Naive thymus-derived CD4-positive, alpha-beta T cell (primary cell): ENCODE measurements around the gene HJV. TPM values are rescaled to one million over a fixed set of nuclear protein-coding genes. Genes with fewer than 3 reads are reported as not detected.

Experiments
- ATAC-seq: fragments of 150-1000 bp; cut with Tn5 transposase; 2 replicates; pipeline ENCODE4 v1.10.0; 2021; ENCODE audit warnings: mild to moderate bottlenecking, moderate library complexity
- CTCF ChIA-PET: fragments of 350-600 bp; sonication (Branson Sonifier 250); formaldehyde crosslinking; loops from one replicate; lab custom pipeline; 2021; ENCODE audit warnings: antibody characterized with exemption; lab: Charles Lee
- POLR2A ChIA-PET: fragments of 350-600 bp; sonication (Branson Sonifier 250); formaldehyde crosslinking; loops from one replicate; lab custom pipeline; 2021; ENCODE audit warnings: antibody characterized with exemption, inconsistent platforms; lab: Charles Lee
- DNase-seq, 9 donors: peaks; one replicate each; pipeline versions ENCODE4 v3.0.0 to v3.0.0-alpha.2; 2020 to 2022; ENCODE audit warnings: mixed read lengths in 1 of 9
- H3K27ac ChIP-seq: one replicate; pipeline ENCODE4 v1.7.0; 2013; ENCODE audit warnings: mild to moderate bottlenecking, low read depth, low read length, moderate library complexity
- H3K27me3 ChIP-seq, 2 donors: one replicate each; pipeline ENCODE4 v1.7.0; 2013; ENCODE audit warnings: low read length in 2 of 2, mild to moderate bottlenecking in 2 of 2, moderate library complexity in 2 of 2; ENCODE audit not compliant: control insufficient read depth in 2 of 2, insufficient read depth in 2 of 2
- H3K36me3 ChIP-seq, 3 experiments: 1 replicate in 2 of 3; 2 replicates in 1 of 3; pipeline ENCODE4 v1.7.0; 2013; ENCODE audit warnings: low read length in 3 of 3, mild to moderate bottlenecking in 3 of 3, moderate library complexity in 1 of 3; ENCODE audit not compliant: insufficient read depth in 3 of 3, control insufficient read depth in 2 of 3
- H3K4me1 ChIP-seq, 2 donors: one replicate each; pipeline ENCODE4 v1.7.0; 2013; ENCODE audit warnings: low read length in 2 of 2, mild to moderate bottlenecking in 2 of 2, moderate library complexity in 1 of 2; ENCODE audit not compliant: control insufficient read depth in 2 of 2, insufficient read depth in 2 of 2
- H3K4me3 ChIP-seq: 2 replicates; pipeline ENCODE4 v1.7.0; 2013; ENCODE audit warnings: mild to moderate bottlenecking, low read length
- H3K9me3 ChIP-seq, 3 experiments: 1 replicate in 2 of 3; 2 replicates in 1 of 3; pipeline ENCODE4 v1.7.0; 2013; ENCODE audit warnings: low read length in 3 of 3; ENCODE audit not compliant: control insufficient read depth in 2 of 3
- H3K27ac Mint-ChIP-seq, 9 donors: one replicate each; pipeline ENCODE4 v1.8.0; 2020 to 2022; ENCODE audit warnings: mixed read lengths in 9 of 9, mild to moderate bottlenecking in 8 of 9, moderate library complexity in 5 of 9, inconsistent platforms in 2 of 9
- H3K27me3 Mint-ChIP-seq, 5 donors: one replicate each; pipeline ENCODE4 v1.8.0; 2021 to 2022; ENCODE audit warnings: mixed read lengths in 5 of 5, mild to moderate bottlenecking in 1 of 5
- H3K36me3 Mint-ChIP-seq, 5 donors: one replicate each; pipeline ENCODE4 v1.8.0; 2020 to 2022; ENCODE audit warnings: mixed read lengths in 5 of 5, mild to moderate bottlenecking in 3 of 5, inconsistent platforms in 1 of 5
- H3K4me1 Mint-ChIP-seq, 7 donors: one replicate each; pipeline ENCODE4 v1.8.0; 2020 to 2022; ENCODE audit warnings: mixed read lengths in 7 of 7, mild to moderate bottlenecking in 3 of 7, inconsistent platforms in 1 of 7
- H3K4me3 Mint-ChIP-seq, 10 donors: one replicate each; pipeline ENCODE4 v1.8.0; 2020 to 2022; ENCODE audit warnings: mild to moderate bottlenecking in 10 of 10, mixed read lengths in 10 of 10, moderate library complexity in 6 of 10, inconsistent platforms in 2 of 10
- H3K9me3 Mint-ChIP-seq, 11 donors: one replicate each; pipeline ENCODE4 v1.8.0; 2020 to 2022; ENCODE audit warnings: mixed read lengths in 11 of 11, mild to moderate bottlenecking in 4 of 11, inconsistent platforms in 1 of 11, moderate library complexity in 1 of 11
- intact Hi-C, 2 donors: fragments of 100-400 bp; cut with micrococcal nuclease; formaldehyde crosslinking; loops; one replicate each; pipeline ENCODE4 v1.15.1; 2023
- polyA plus RNA-seq, 2 donors: library from polyadenylated mRNA; unstranded; fragments of 300-500 nt; fragmentation: Illumina TruSeq; gene quantifications; one replicate each; pipeline ENCODE4 v1.2.3, GENCODE V29; 2021
- total RNA-seq, 6 experiments: library from RNA in 5 of 6; stranded (reverse) in 5 of 6; gene quantifications; 1 replicate in 5 of 6; 2 replicates in 1 of 6; pipeline ENCODE4 v1.2.3 and lab custom pipeline; 2021 to 2026

The HJV gene
- total and polyA plus RNA-seq, 7 experiments from 2014 or later = not detected

DNA sequence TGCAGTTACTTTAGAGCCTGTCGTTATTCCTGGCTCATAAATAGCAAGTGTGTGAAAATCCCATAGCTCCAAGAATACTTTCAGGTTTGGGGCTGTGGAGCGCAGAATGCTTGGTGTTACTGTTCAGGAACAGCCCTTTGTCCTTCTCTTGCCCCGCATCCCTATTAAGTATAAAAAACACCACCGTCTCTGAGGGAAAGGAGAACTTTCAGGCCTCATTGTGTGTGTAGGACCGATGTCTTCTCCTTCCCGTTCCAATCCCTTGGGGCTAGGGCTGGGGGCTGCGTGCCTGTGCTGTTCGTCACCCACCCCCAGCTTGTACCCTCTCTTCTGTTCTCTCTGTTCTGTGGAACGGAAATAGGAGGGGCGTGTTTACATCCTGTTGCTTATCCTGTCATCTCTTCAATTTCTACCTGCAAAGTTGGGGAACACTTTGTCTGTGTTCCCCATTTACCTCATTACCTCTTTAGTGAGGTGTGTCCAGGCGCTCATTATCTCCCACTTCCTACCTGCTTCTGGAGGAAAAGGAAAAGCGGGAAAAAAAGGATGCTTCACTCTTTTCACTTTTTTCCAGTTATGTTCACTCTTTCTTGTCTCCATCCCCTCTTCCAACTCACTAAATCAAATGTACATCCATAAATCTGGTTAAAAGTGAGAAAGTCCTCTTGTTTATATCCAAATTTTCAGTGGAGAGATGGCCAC, 24.4 kb downstream of the HJV start:
- Mint-ChIP-seq H3K4me1 (peaks cover 43 to 72% (median 54%) of the 10 kb centered on the region in 7 donors), H3K27me3 (peaks cover 0 to 3% (median 0%) of the 10 kb centered on the region in 5 donors), H3K27ac (peak overlapping the region; percentile 94 to 99 (median 97)), H3K36me3 (peaks cover 31 to 44% (median 43%) of the 10 kb centered on the region in 5 donors), H3K4me3 (peak overlapping the region; percentile 89 to 99 (median 98)), H3K9me3 (peaks cover 0 to 14% (median 0%) of the 10 kb centered on the region in 11 donors)
- ChIA-PET POLR2A (interaction anchor here (0.5 to 35.8 kb wide), 17 partner anchors 8 to 1549 kb away, joined by 3 to 1779 read pairs (median 14); partner anchors contain the start of genes ANKRD34A, HJV, LIX1L and NUDT17), CTCF (interaction anchor here (0.8 to 12.8 kb wide), 9 partner anchors 7 to 152 kb away, joined by 3 to 193 read pairs (median 5); partner anchors contain the start of genes NUDT17 and RBM8A)
- Histone ChIP-seq H3K4me3 (peak overlapping the region; percentile 97), H3K36me3 (peaks cover 36 to 47% (median 37%) of the 10 kb centered on the region in 3 experiments), H3K27ac (peak overlapping the region; percentile 91), H3K4me1 (peaks cover 48% of the 10 kb centered on the region in 2 donors), H3K9me3 (no peaks in the 10 kb centered on the region), H3K27me3 (no peaks in the 10 kb centered on the region)
- DNase-seq (peak in 8 of 9 donors; percentile 57 to 88 (median 84)), ATAC-seq (peak; percentile 70)
- intact Hi-C loops = loop anchor here (1.0 to 5.0 kb wide), 3 partner anchors 10 to 78 kb away; partner anchors contain the start of genes ANKRD34A (in 1 of the 2), PEX11B (in 1 of the 2) and POLR3GL (in 1 of the 2)

DNA sequence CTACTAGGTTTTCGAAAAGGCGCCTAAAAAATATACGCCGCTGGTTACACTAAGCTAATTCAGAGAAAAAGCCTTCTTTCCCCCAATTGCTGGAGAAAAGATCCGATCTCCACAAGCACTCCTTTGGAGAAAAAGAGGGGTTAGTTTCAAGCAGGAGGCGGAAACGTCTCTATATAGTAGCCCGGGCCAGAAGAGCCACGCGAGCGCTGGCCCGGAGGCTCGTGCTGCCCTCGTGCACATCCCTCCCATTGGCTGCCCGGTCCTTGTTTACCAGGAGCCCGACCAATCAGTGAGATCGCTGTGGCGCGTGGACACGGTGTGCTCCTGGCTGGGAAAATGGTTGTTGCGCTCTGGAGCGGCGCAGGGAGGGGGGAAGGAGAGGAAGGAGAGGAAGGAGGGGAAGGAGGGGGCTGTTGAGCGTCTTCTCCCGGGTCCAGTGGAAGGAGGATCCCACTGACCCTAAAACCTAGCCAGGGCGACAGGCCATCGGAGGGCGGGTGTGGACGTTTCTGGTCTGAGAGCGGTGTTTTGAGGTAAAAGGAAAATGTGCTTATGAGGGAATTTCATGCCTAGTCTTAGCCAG, 25.0 kb downstream of the HJV start, which contains the start of gene TXNIP:
TSS of gene TXNIP (minus strand) at position 147 of the 583 bp plus-strand sequence. CDS start 313 bp downstream, outside the sequence.
- intact Hi-C loops = loop anchor here (1.0 to 5.0 kb wide), 7 partner anchors 8 to 78 kb away; partner anchors contain the start of genes ANKRD34A (in 1 of the 2), PEX11B (in 1 of the 2), POLR3GL (in 1 of the 2) and RBM8A (in 1 of the 2)
- H3K4me1 ChIP-seq = peaks cover 41 to 48% of the 10 kb centered on the region in 2 donors
- Mint-ChIP-seq H3K27me3 (peaks cover 0 to 3% (median 0%) of the 10 kb centered on the region in 5 donors), H3K27ac (peak within 1 kb of the TSS; percentile 94 to 99 (median 97)), H3K36me3 (peaks cover 31 to 51% (median 49%) of the 10 kb centered on the region in 5 donors), H3K4me1 (peaks cover 43 to 72% (median 54%) of the 10 kb centered on the region in 7 donors), H3K9me3 (peaks cover 0 to 14% (median 0%) of the 10 kb centered on the region in 11 donors), H3K4me3 (peak within 1 kb of the TSS; percentile 89 to 99 (median 98))
- peak within 1 kb of the TSS; percentile 97 for H3K4me3 ChIP-seq
- POLR2A ChIA-PET = interaction anchor here (0.6 to 35.8 kb wide), 17 partner anchors 8 to 173 kb away, joined by 3 to 1779 read pairs (median 14); partner anchors contain the start of genes ANKRD34A, HJV, LIX1L and NUDT17
- no peaks in the 10 kb centered on the region for H3K9me3 ChIP-seq
- H3K27me3 ChIP-seq = no peaks in the 10 kb centered on the region
- ATAC-seq = peak; percentile 92
- CTCF ChIA-PET = interaction anchor here (0.8 to 12.8 kb wide), 8 partner anchors 8 to 151 kb away, joined by 3 to 193 read pairs (median 4); partner anchors contain the start of genes NUDT17 and RBM8A
- peak within 1 kb of the TSS; percentile 91 for H3K27ac ChIP-seq
- peak; percentile 66 to 97 (median 94) for DNase-seq
- H3K36me3 ChIP-seq = peaks cover 36 to 47% (median 37%) of the 10 kb centered on the region in 3 experiments

DNA sequence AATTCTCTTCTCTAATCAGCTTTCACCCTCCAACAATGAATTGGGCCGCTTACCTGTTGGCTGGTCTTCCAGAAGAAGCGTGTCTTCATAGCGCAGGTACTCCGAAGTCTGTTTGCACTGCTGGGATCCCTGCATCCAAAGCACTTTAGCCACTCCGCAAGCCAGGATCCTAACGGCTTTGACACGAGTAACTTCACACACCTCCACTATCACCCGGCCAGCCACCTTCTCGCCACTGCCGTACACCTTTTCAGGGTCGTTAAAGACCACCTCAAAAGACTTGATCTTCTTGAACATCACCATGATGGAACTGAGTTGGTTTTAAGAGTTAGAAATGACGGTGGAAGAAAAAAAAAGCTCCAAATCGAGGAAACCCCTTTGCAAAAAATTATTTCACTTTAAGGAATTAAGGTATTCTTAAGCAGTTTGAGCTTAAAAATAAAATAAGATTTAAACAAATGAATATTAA, 25.5 kb downstream of the HJV start:
- CTCF ChIA-PET = interaction anchor here (1.4 to 12.8 kb wide), 5 partner anchors 9 to 16 kb away, joined by 3 to 193 read pairs (median 6); no protein-coding TSS in a partner anchor
- H3K4me3 Mint-ChIP-seq = peak overlapping the region; percentile 89 to 99 (median 98)
- peaks cover 0 to 3% (median 0%) of the 10 kb centered on the region in 5 donors for H3K27me3 Mint-ChIP-seq
- intact Hi-C loops = loop anchor here (1.0 to 5.0 kb wide), 6 partner anchors 8 to 77 kb away; partner anchors contain the start of genes ANKRD34A (in 1 of the 2), PEX11B (in 1 of the 2), POLR3GL (in 1 of the 2) and RBM8A (in 1 of the 2)
- H3K9me3 ChIP-seq = no peaks in the 10 kb centered on the region
- peak overlapping the region; percentile 91 for H3K27ac ChIP-seq
- DNase-seq (no peak), ATAC-seq (no peak)
- POLR2A ChIA-PET = interaction anchor here (0.8 to 35.8 kb wide), 13 partner anchors 9 to 172 kb away, joined by 3 to 1779 read pairs (median 24); partner anchors contain the start of genes ANKRD34A, HJV, LIX1L and NUDT17
- H3K27ac Mint-ChIP-seq = peak overlapping the region; percentile 94 to 99 (median 97)
- peaks cover 0 to 14% (median 0%) of the 10 kb centered on the region in 11 donors for H3K9me3 Mint-ChIP-seq
- H3K4me1 Mint-ChIP-seq = peaks cover 41 to 73% (median 54%) of the 10 kb centered on the region in 7 donors
- no peaks in the 10 kb centered on the region for H3K27me3 ChIP-seq
- H3K4me1 ChIP-seq = peaks cover 37 to 48% of the 10 kb centered on the region in 2 donors
- peaks cover 31 to 52% (median 50%) of the 10 kb centered on the region in 5 donors for H3K36me3 Mint-ChIP-seq
- H3K36me3 ChIP-seq = peaks cover 36 to 47% (median 37%) of the 10 kb centered on the region in 3 experiments
- H3K4me3 ChIP-seq = peak overlapping the region; percentile 97

DNA sequence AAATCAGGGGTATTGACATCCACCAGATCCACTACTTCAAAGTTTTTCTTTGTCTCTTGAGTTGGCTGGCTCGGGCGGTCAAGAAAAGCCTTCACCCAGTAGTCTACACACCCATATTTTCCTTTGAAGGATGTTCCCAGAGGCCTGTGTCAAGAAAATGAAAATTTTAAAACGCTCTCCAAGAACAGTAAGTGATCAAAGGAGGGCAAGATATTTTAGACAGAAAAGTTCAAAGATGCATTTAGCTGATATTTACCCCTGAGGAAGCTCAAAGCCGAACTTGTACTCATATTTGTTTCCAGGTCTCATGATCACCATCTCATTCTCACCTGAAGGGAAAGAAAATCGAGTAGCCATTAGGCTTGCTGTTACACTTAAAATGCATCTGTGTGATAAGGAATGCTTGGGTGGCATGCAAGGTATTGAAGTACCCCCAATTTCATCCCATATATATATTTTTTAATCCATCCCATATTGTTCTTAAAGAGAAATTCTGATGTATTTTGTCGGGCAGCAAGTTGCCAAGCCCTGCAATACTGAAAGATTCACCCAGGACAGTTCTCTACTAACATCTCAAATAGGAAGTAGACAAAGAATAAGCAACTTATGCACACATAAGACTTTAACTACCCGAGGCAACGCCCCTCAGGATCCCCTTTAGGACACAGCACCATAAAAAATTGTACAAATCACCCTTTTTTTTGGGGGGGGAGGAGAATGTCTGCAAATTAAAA, 26.2 kb downstream of the HJV start:
- Histone ChIP-seq H3K27me3 (no peaks in the 10 kb centered on the region), H3K27ac (peak overlapping the region; percentile 91), H3K4me3 (peak overlapping the region; percentile 97), H3K4me1 (peaks cover 37 to 46% of the 10 kb centered on the region in 2 donors), H3K36me3 (peaks cover 36 to 47% (median 37%) of the 10 kb centered on the region in 3 experiments), H3K9me3 (no peaks in the 10 kb centered on the region)
- H3K36me3 Mint-ChIP-seq = peaks cover 31 to 52% (median 50%) of the 10 kb centered on the region in 5 donors
- H3K9me3 Mint-ChIP-seq = peaks cover 0 to 14% (median 0%) of the 10 kb centered on the region in 11 donors
- H3K4me1 Mint-ChIP-seq = peaks cover 43 to 80% (median 57%) of the 10 kb centered on the region in 7 donors
- CTCF ChIA-PET = interaction anchor here (1.5 to 12.8 kb wide), 5 partner anchors 9 to 19 kb away, joined by 3 to 193 read pairs (median 5); no protein-coding TSS in a partner anchor
- H3K27ac Mint-ChIP-seq = peak overlapping the region; percentile 94 to 99 (median 97)
- ATAC-seq (no peak), DNase-seq (peak in 1 of 9 donors; percentile 9)
- peak overlapping the region; percentile 89 to 99 (median 98) for H3K4me3 Mint-ChIP-seq
- POLR2A ChIA-PET = interaction anchor here (1.4 to 35.8 kb wide), 11 partner anchors 9 to 137 kb away, joined by 3 to 1779 read pairs (median 24); partner anchors contain the start of genes ANKRD34A, HJV, LIX1L and PIAS3
- H3K27me3 Mint-ChIP-seq = peaks cover 0 to 3% (median 0%) of the 10 kb centered on the region in 5 donors
- intact Hi-C loops = loop anchor here in 1 of 2 donors (5.0 kb wide), 1 partner anchor 33 kb away; the partner anchor contains the start of genes ANKRD34A and POLR3GL
